SK-N-SH treated with all-trans-retinoic acid at 6 μM for 48 hours (cell line): Measurements from ENCODE around the gene KIF17.

ENCODE experiments used
- ATAC-seq: fragments of 200-7000 bp; cut with Tn5 transposase; 3 replicates; pipeline ENCODE4 v1.9.1; 2020; ENCODE audit warnings: mild to moderate bottlenecking, moderate library complexity
- ARNTL ChIP-seq: fragments of 450-650 bp; formaldehyde crosslinking; IDR thresholded peaks from 2 replicates; pipeline ENCODE4 v1.5.0; 2020; ENCODE audit warnings: low read depth, mild to moderate bottlenecking, moderate library complexity, borderline replicate concordance
- BACH2 ChIP-seq: fragments of 250-450 bp; sonication (Bioruptor Pico); IDR thresholded peaks from 2 replicates; pipeline ENCODE4 v1.9.0; 2021; ENCODE audit warnings: mild to moderate bottlenecking, borderline replicate concordance
- CSDC2 ChIP-seq: fragments of 250-450 bp; sonication (Bioruptor Pico); IDR thresholded peaks from 2 replicates; pipeline ENCODE4 v1.5.0; 2020; ENCODE audit warnings: mild to moderate bottlenecking, moderate library complexity
- ESRRG ChIP-seq: fragments of 250-450 bp; sonication (Bioruptor Pico); IDR thresholded peaks from 2 replicates; pipeline ENCODE4 v1.6.1; 2021; ENCODE audit warnings: mild to moderate bottlenecking
- GLIS3 ChIP-seq: fragments of 250-450 bp; sonication (Bioruptor Pico); IDR thresholded peaks from 2 replicates; pipeline ENCODE4 v1.5.0; 2020; ENCODE audit warnings: mild to moderate bottlenecking, moderate library complexity
- OSR1 ChIP-seq: fragments of 250-450 bp; sonication (Bioruptor Pico); IDR thresholded peaks from 2 replicates; pipeline ENCODE4 v1.8.0; 2022; ENCODE audit warnings: moderate library complexity, mild to moderate bottlenecking, inconsistent platforms
- RARB ChIP-seq: fragments of 250-450 bp; sonication (Bioruptor Pico); IDR thresholded peaks from 2 replicates; pipeline ENCODE4 v1.8.0; 2021; ENCODE audit warnings: mild to moderate bottlenecking, moderate library complexity
- SNAI2 ChIP-seq: fragments of 250-450 bp; sonication (Bioruptor Pico); IDR thresholded peaks from 2 replicates; pipeline ENCODE4 v1.5.0; 2020; ENCODE audit warnings: mild to moderate bottlenecking, moderate library complexity
- TCF4 ChIP-seq: fragments of 250-450 bp; sonication (Bioruptor Pico); IDR thresholded peaks from 2 replicates; pipeline ENCODE4 v1.8.0; 2021; ENCODE audit warnings: mild to moderate bottlenecking, moderate library complexity, borderline replicate concordance
- TOX ChIP-seq: fragments of 250-450 bp; sonication (Bioruptor Pico); IDR thresholded peaks from 2 replicates; pipeline ENCODE4 v1.8.0; 2021; ENCODE audit warnings: mild to moderate bottlenecking, moderate library complexity, borderline replicate concordance
- ZC3H10 ChIP-seq: fragments of 250-450 bp; sonication (Bioruptor Pico); IDR thresholded peaks from 2 replicates; pipeline ENCODE4 v1.5.1; 2021; ENCODE audit warnings: mild to moderate bottlenecking, moderate library complexity
- ZNF565 ChIP-seq: fragments of 450-650 bp; formaldehyde crosslinking; conservative IDR thresholded peaks from 2 replicates; pipeline ENCODE4 v1.5.0; 2020; ENCODE audit warnings: low read depth, mild to moderate bottlenecking, moderate library complexity
- ZNF70 ChIP-seq: fragments of 450-650 bp; formaldehyde crosslinking; IDR thresholded peaks from 2 replicates; pipeline ENCODE4 v1.5.0; 2020; ENCODE audit warnings: mild to moderate bottlenecking, moderate library complexity
- ZNF8 ChIP-seq: fragments of 450-650 bp; formaldehyde crosslinking; IDR thresholded peaks from 2 replicates; pipeline ENCODE4 v1.5.0; 2020; ENCODE audit warnings: mild to moderate bottlenecking, moderate library complexity
- TF ChIP-seq, protein P1 (sequence below): fragments of 250-450 bp; sonication (Bioruptor Pico); IDR thresholded peaks from 2 replicates; pipeline ENCODE4 v1.5.0; 2020; ENCODE audit warnings: mild to moderate bottlenecking, moderate library complexity
- TF ChIP-seq, protein P2 (sequence below): fragments of 250-450 bp; sonication (Bioruptor Pico); IDR thresholded peaks from 2 replicates; pipeline ENCODE4 v1.5.1; 2020; ENCODE audit warnings: low read depth, mild to moderate bottlenecking, moderate library complexity
- TF ChIP-seq, protein P3 (sequence below): fragments of 250-450 bp; sonication (Bioruptor Pico); IDR thresholded peaks from 2 replicates; pipeline ENCODE4 v1.8.0; 2021; ENCODE audit warnings: low read depth, mild to moderate bottlenecking, moderate library complexity, borderline replicate concordance
- TF ChIP-seq, protein P4 (sequence below): fragments of 250-450 bp; sonication (Bioruptor Pico); IDR thresholded peaks from 2 replicates; pipeline ENCODE4 v1.8.0; 2020; ENCODE audit warnings: mild to moderate bottlenecking, moderate library complexity, borderline replicate concordance

Gene KIF17

DNA sequence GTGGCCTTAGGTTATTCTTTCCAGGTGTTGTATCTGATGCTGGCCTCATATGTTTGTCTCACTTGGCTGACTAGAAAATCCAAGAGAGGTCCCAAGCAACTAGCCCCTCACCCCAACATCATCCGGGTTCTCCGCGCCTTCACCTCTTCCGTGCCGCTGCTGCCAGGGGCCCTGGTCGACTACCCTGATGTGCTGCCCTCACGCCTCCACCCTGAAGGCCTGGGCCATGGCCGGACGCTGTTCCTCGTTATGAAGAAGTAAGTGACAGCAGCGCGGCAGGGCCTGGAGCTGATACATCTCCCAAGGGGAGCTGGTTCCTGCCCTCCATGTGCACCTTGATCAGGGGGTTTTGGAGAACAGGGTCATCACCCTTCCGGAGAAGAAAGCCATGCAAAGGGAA, 73.4 kb downstream of the KIF17 start:
- no peak for ATAC-seq
- TF ChIP-seq, protein P1, sequence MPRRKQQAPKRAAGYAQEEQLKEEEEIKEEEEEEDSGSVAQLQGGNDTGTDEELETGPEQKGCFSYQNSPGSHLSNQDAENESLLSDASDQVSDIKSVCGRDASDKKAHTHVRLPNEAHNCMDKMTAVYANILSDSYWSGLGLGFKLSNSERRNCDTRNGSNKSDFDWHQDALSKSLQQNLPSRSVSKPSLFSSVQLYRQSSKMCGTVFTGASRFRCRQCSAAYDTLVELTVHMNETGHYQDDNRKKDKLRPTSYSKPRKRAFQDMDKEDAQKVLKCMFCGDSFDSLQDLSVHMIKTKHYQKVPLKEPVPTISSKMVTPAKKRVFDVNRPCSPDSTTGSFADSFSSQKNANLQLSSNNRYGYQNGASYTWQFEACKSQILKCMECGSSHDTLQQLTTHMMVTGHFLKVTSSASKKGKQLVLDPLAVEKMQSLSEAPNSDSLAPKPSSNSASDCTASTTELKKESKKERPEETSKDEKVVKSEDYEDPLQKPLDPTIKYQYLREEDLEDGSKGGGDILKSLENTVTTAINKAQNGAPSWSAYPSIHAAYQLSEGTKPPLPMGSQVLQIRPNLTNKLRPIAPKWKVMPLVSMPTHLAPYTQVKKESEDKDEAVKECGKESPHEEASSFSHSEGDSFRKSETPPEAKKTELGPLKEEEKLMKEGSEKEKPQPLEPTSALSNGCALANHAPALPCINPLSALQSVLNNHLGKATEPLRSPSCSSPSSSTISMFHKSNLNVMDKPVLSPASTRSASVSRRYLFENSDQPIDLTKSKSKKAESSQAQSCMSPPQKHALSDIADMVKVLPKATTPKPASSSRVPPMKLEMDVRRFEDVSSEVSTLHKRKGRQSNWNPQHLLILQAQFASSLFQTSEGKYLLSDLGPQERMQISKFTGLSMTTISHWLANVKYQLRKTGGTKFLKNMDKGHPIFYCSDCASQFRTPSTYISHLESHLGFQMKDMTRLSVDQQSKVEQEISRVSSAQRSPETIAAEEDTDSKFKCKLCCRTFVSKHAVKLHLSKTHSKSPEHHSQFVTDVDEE (CRISPR knock-in tag), result no peak
- TF ChIP-seq ZNF8 (no peak), GLIS3 (CRISPR knock-in tag) (no peak)

DNA sequence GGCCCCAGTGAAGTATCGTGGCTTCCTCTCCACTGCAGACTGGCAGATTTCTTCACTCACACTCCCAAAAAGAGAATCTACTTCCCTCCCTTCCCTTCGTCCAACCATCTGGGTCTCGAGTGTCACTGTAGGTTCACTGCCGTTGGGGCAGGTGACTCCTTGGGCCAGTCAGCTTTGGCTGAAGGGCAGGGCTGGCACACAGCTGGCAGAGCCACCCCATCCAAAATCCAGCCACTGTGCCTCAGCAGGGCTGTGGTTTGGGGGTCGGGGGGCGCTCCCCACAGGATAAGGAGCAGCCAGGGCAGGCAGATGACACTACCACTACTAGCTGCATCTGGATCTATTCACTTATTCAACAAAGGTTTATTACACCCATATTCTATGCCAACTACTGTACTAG, 74.7 kb downstream of the KIF17 start:
- no peak for ATAC-seq
- TF ChIP-seq ESRRG (CRISPR knock-in tag) (no peak), ZNF70 (CRISPR knock-in tag) (no peak), ZNF565 (CRISPR knock-in tag) (no peak), CSDC2 (CRISPR knock-in tag) (no peak), RARB (CRISPR knock-in tag) (no peak), TCF4 (CRISPR knock-in tag) (no peak), ZNF8 (no peak), ZC3H10 (CRISPR knock-in tag) (no peak), SNAI2 (CRISPR knock-in tag) (no peak), TOX (no peak), OSR1 (CRISPR knock-in tag) (no peak), ARNTL (no peak)
- TF ChIP-seq, protein P2, sequence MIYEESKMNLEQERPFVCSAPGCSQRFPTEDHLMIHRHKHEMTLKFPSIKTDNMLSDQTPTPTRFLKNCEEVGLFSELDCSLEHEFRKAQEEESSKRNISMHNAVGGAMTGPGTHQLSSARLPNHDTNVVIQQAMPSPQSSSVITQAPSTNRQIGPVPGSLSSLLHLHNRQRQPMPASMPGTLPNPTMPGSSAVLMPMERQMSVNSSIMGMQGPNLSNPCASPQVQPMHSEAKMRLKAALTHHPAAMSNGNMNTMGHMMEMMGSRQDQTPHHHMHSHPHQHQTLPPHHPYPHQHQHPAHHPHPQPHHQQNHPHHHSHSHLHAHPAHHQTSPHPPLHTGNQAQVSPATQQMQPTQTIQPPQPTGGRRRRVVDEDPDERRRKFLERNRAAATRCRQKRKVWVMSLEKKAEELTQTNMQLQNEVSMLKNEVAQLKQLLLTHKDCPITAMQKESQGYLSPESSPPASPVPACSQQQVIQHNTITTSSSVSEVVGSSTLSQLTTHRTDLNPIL (CRISPR knock-in tag), result no peak

DNA sequence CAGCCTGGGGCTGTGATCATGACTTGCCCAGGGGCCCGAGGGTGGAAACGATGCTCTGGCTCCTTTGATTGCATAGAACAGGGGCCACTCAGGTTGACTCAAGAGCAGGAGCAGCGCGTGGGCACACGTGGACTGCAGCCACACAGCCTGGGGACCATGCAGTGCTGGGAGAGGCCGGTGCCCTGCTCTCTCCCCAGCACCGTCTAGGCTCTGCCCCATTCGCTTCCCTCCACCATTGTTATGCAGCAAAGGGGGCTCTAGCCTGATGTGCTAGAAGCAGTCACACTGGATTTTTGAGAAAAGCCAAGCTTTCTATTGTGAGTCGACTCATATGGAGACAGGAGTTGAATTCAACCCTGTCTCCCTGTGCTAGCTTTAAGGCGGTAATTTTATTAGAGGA, 75.8 kb downstream of the KIF17 start:
- TF ChIP-seq CSDC2 (CRISPR knock-in tag), result no peak
- TF ChIP-seq ZNF8, result no peak
- no peak for TF ChIP-seq SNAI2 (CRISPR knock-in tag)
- no peak for TF ChIP-seq BACH2 (CRISPR knock-in tag)
- ATAC-seq, result no peak

DNA sequence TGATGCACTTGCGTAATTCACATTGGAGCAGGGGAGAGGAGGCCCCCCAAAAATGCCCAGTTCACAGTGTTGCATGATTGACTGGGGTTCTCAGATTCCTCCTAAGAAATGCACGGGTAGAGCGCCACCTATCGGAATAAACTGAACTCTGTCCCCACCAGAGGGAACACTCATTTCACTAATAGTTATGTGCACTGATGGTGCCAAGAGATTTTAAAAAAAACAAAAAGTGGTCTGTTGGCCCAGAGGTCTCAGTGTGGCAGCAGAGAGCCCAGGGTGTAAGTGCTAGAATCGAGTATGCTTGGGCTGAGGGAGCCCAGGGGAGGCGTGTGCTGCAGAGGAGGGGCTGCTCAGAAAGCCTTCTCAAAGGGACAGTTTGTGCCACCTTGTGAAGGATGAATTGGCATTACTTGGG, 77.6 kb downstream of the KIF17 start:
- ATAC-seq, result peak; percentile 92
- TF ChIP-seq ZC3H10 (CRISPR knock-in tag) (no peak), CSDC2 (CRISPR knock-in tag) (no peak), TOX (no peak), ARNTL (no peak)
- TF ChIP-seq, protein P3, sequence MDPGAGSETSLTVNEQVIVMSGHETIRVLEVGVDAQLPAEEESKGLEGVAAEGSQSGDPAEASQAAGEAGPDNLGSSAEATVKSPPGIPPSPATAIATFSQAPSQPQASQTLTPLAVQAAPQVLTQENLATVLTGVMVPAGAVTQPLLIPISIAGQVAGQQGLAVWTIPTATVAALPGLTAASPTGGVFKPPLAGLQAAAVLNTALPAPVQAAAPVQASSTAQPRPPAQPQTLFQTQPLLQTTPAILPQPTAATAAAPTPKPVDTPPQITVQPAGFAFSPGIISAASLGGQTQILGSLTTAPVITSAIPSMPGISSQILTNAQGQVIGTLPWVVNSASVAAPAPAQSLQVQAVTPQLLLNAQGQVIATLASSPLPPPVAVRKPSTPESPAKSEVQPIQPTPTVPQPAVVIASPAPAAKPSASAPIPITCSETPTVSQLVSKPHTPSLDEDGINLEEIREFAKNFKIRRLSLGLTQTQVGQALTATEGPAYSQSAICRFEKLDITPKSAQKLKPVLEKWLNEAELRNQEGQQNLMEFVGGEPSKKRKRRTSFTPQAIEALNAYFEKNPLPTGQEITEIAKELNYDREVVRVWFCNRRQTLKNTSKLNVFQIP (CRISPR knock-in tag), result no peak
- TF ChIP-seq, protein P1 (CRISPR knock-in tag), result no peak

DNA sequence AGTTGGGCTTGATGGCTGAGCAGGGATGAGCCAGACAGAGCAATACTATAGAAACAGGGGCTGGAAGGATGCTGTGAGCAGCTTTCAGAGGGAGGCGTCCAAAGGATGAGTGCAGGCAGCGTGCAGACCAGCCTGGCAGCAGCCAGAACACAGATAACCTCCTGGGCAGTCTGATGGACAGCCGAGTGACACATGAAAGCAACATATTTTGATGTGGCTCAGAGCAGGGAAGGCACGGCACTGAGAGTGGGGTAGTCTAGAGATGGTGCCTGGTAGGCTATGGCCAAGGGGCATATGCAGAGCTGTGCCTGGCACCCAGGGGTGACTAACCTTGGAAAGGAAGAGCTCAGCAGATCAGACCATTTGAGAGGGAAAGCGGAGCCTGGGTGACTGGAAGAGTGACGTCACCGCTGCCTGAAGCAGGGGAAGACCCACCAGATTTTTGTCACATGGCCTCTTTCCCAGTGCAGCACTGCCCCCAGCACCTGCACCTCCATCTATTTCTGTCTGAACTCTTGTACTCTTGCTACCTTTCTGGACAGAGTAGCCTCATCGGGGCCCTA, 80.9 kb downstream of the KIF17 start:
- TF ChIP-seq RARB (CRISPR knock-in tag) (no peak), ZC3H10 (CRISPR knock-in tag) (no peak), SNAI2 (CRISPR knock-in tag) (no peak), TCF4 (CRISPR knock-in tag) (no peak)
- TF ChIP-seq, protein P4, sequence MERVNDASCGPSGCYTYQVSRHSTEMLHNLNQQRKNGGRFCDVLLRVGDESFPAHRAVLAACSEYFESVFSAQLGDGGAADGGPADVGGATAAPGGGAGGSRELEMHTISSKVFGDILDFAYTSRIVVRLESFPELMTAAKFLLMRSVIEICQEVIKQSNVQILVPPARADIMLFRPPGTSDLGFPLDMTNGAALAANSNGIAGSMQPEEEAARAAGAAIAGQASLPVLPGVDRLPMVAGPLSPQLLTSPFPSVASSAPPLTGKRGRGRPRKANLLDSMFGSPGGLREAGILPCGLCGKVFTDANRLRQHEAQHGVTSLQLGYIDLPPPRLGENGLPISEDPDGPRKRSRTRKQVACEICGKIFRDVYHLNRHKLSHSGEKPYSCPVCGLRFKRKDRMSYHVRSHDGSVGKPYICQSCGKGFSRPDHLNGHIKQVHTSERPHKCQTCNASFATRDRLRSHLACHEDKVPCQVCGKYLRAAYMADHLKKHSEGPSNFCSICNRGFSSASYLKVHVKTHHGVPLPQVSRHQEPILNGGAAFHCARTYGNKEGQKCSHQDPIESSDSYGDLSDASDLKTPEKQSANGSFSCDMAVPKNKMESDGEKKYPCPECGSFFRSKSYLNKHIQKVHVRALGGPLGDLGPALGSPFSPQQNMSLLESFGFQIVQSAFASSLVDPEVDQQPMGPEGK (CRISPR knock-in tag), result no peak
- TF ChIP-seq, all 23 proteins: peak for 0
- ATAC-seq, result no peak
